Upper lobe of left lung (tissue), 4 donors: ENCODE measurements around the gene NACC2.

ENCODE experiments used
- EP300 ChIP-seq, 4 donors: sonication (generic); formaldehyde crosslinking; IDR thresholded peaks; one replicate each; pipeline ENCODE4 v1.5.1; 2017; ENCODE audit warnings: antibody characterized with exemption in 4 of 4, control low read depth in 2 of 4
- POLR2A ChIP-seq, 4 donors: fragments of 450-650 bp; IDR thresholded peaks; one replicate each; pipeline ENCODE4 v1.5.1; 2016 to 2017; ENCODE audit warnings: antibody characterized with exemption in 4 of 4, mild to moderate bottlenecking in 2 of 4
- TF ChIP-seq, protein P1 (sequence below), 6 experiments: fragments of 450-650 bp in 4 of 6; fragments of 200-600 bp in 2 of 6; sonication (generic) in 2 of 6; IDR thresholded peaks; one replicate each; pipeline ENCODE4 v1.5.1; 2016 to 2019; ENCODE audit warnings: antibody characterized with exemption in 6 of 6

DNA sequence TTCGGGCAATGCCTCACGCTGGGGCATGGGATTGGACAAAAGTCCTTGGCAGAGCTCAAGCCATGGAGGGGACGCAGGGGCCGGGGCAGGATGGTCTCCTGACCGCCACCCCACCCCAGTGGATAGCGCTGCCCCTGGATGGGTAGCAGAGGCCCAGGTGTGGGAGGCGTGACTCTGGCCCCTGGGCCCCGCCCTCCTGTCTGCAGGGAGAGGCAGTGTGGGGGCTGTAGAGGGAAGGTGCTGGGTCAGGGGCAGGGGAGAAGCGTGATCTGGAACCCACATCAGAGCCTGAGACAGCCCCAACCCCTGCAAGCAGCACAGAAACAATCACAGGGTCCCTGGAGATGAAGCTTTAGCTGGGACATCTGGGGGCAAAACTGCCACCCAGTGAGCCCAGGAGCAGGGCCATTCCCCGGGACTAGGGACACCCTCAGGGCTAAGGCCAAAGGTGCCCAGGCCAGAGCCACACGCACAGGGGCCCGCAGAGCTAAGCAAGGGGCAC lies 36.2 kb downstream of the NACC2 start:
- TF ChIP-seq, protein P1, sequence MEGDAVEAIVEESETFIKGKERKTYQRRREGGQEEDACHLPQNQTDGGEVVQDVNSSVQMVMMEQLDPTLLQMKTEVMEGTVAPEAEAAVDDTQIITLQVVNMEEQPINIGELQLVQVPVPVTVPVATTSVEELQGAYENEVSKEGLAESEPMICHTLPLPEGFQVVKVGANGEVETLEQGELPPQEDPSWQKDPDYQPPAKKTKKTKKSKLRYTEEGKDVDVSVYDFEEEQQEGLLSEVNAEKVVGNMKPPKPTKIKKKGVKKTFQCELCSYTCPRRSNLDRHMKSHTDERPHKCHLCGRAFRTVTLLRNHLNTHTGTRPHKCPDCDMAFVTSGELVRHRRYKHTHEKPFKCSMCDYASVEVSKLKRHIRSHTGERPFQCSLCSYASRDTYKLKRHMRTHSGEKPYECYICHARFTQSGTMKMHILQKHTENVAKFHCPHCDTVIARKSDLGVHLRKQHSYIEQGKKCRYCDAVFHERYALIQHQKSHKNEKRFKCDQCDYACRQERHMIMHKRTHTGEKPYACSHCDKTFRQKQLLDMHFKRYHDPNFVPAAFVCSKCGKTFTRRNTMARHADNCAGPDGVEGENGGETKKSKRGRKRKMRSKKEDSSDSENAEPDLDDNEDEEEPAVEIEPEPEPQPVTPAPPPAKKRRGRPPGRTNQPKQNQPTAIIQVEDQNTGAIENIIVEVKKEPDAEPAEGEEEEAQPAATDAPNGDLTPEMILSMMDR (IDR thresholded peaks at IDR 0.05), result no peak
- no peak for TF ChIP-seq POLR2A (IDR thresholded peaks at IDR 0.05)
- no peak for TF ChIP-seq EP300 (IDR thresholded peaks at IDR 0.05)
